T follicular helper cell (primary cell): Measurements from ENCODE around the gene EFHD2.
"Not testable (repeated sequence)": the region's sequence is repeated elsewhere in the genome, so short reads cannot be mapped to it uniquely, and the experiment has no call there.

Experiments
- DNase-seq: peaks from one replicate; pipeline ENCODE4 v3.0.0-alpha.2; 2020; ENCODE audit warnings: low read depth
- total RNA-seq, 2 experiments: gene quantifications; one replicate each; lab custom pipeline; 2026; lab: John Stamatoyannopoulos, UW

EFHD2 gene
- 57.4 to 66.2 reads per million in 2 experiments for total RNA-seq

GRCh38 chr1:15409388-15410222, at the start of gene EFHD2:
Gene EFHD2 (plus strand): TSS chr1:15409888. CDS start chr1:15409972, 84 bp downstream.
- DNase-seq: peak; percentile 84

GRCh38 chr1:15360700-15361099, 49.0 kb upstream of the EFHD2 start:
- DNase-seq: no peak

GRCh38 chr1:15362096-15362736, 47.5 kb upstream of the EFHD2 start:
- no peak for DNase-seq

GRCh38 chr1:15362737-15363128, 47.0 kb upstream of the EFHD2 start:
- DNase-seq: no peak

GRCh38 chr1:15364740-15365139, 44.9 kb upstream of the EFHD2 start:
- no peak for DNase-seq

- DNase-seq: no peak
Measured at GRCh38 chr1:15368888-15369287, 40.8 kb upstream of the EFHD2 start.

- no peak for DNase-seq
Measured at GRCh38 chr1:15370268-15370667, 39.4 kb upstream of the EFHD2 start.

GRCh38 chr1:15370781-15371520, 38.7 kb upstream of the EFHD2 start:
- no peak for DNase-seq

- no peak for DNase-seq
Measured at GRCh38 chr1:15371610-15372545, 37.8 kb upstream of the EFHD2 start.

- no peak for DNase-seq
Measured at GRCh38 chr1:15378729-15379128, 31.0 kb upstream of the EFHD2 start.

- DNase-seq: not testable (repeated sequence)
Measured at GRCh38 chr1:15379151-15379550, 30.5 kb upstream of the EFHD2 start.

- no peak for DNase-seq
Measured at GRCh38 chr1:15380601-15381508, 28.8 kb upstream of the EFHD2 start.

- no peak for DNase-seq
Measured at GRCh38 chr1:15381805-15382204, 27.9 kb upstream of the EFHD2 start.

GRCh38 chr1:15382601-15383518, 26.8 kb upstream of the EFHD2 start:
- no peak for DNase-seq

- DNase-seq: no peak
Measured at GRCh38 chr1:15383810-15384209, 25.9 kb upstream of the EFHD2 start.

- no peak for DNase-seq
Measured at GRCh38 chr1:15384301-15384901, 25.3 kb upstream of the EFHD2 start.

- no peak for DNase-seq
Measured at GRCh38 chr1:15385420-15385819, 24.3 kb upstream of the EFHD2 start.

GRCh38 chr1:15386164-15386749, 23.4 kb upstream of the EFHD2 start:
- DNase-seq: no peak
